Glutamatergic neuron (in vitro differentiated cells): ENCODE measurements around the gene FCN2. TPM values are rescaled to one million over a fixed set of nuclear protein-coding genes. Genes with fewer than 3 reads are reported as not detected.

Experiments used
- DNase-seq: peaks from one replicate; pipeline ENCODE4 v3.0.0; 2022
- H3K27ac Mint-ChIP-seq: one replicate; pipeline ENCODE4 v1.8.0; 2020; ENCODE audit warnings: mild to moderate bottlenecking, mixed read lengths, inconsistent platforms; ENCODE audit not compliant: unreplicated experiment
- H3K27me3 Mint-ChIP-seq: one replicate; pipeline ENCODE4 v1.8.0; 2020; ENCODE audit warnings: mild to moderate bottlenecking, moderate library complexity, mixed read lengths, inconsistent platforms; ENCODE audit not compliant: unreplicated experiment
- H3K36me3 Mint-ChIP-seq: one replicate; pipeline ENCODE4 v1.8.0; 2020; ENCODE audit warnings: mild to moderate bottlenecking, mixed read lengths, inconsistent platforms; ENCODE audit not compliant: unreplicated experiment
- H3K4me1 Mint-ChIP-seq: one replicate; pipeline ENCODE4 v1.8.0; 2020; ENCODE audit warnings: mild to moderate bottlenecking, low read depth, mixed read lengths, inconsistent platforms; ENCODE audit not compliant: unreplicated experiment
- H3K4me3 Mint-ChIP-seq: one replicate; pipeline ENCODE4 v1.8.0; 2020; ENCODE audit warnings: mild to moderate bottlenecking, mixed read lengths, inconsistent platforms; ENCODE audit not compliant: unreplicated experiment
- H3K9me3 Mint-ChIP-seq: one replicate; pipeline ENCODE4 v1.8.0; 2020; ENCODE audit warnings: mild to moderate bottlenecking, moderate library complexity, mixed read lengths, inconsistent platforms; ENCODE audit not compliant: unreplicated experiment
- CTCF ChIP-seq: fragments of 200-600 bp; sonication (generic); IDR thresholded peaks from one replicate; pipeline ENCODE4 v1.5.0; 2021; ENCODE audit not compliant: partially characterized antibody, unreplicated experiment
- total RNA-seq: library from RNA; stranded (reverse); fragmentation: NEBNext Ultra II Directional; extraction: Animal tissue kit (Norgen Biotek cat#: 25700); gene quantifications from one replicate; pipeline ENCODE4 v1.2.1, GENCODE V29; 2021; ENCODE audit not compliant: unreplicated experiment

The FCN2 gene
- total RNA-seq, 1 donor from 2014 or later, result not detected

DNA sequence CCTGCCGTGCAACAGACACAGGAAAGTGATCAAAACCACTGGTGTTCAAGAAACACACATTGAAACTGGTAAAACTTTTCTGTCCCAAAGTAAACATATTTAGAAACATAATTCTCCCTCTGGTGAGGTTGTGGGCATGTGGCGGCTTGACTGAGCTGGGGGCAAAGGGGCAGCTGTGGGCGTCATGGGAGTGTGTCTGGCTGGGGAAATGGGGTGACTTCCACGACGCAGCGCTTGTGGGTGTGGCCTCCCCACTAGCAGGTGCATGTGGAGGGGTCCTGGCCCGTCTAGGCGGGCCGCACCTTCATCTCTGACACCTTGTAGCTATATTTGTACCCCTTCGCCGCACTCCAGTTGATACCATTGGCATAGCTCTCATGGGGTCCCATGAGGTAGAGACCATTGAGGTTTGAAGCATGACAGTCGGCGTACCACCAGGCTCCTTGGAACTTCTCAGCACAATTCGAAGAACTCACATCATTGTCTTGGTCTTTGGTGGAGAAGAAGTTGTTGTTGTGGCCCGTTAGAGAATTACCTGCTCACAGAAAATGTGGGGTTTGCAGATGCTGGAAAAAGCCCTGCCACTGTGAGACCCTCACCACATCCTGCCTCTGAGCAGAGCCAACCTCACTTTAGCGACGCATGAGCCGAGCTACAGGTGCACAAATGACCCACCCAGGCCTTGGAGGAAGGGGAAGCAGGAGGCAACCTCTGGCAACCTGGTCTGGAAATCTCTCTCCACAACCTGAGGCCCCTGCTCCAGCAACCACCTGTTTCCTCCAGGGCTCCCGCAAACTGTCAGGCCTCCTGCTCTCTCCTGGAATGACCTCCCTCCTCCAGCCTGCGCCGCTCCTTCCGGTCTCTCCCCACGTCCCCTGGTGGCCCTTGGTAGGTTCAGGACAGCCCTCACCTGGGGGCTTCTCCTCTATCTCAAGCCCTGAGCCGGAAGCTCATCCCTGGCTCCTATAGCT is 29.2 kb downstream of the FCN2 start:
- no peak overlapping the region for H3K27ac Mint-ChIP-seq
- no peak for TF ChIP-seq CTCF
- H3K9me3 Mint-ChIP-seq, result peaks cover 5% of the 10 kb centered on the region
- no peak for DNase-seq
- H3K36me3 Mint-ChIP-seq, result no peaks in the 10 kb centered on the region
- H3K27me3 Mint-ChIP-seq, result peaks cover 5% of the 10 kb centered on the region
- peaks cover 6% of the 10 kb centered on the region for H3K4me1 Mint-ChIP-seq
- no peak overlapping the region for H3K4me3 Mint-ChIP-seq

DNA sequence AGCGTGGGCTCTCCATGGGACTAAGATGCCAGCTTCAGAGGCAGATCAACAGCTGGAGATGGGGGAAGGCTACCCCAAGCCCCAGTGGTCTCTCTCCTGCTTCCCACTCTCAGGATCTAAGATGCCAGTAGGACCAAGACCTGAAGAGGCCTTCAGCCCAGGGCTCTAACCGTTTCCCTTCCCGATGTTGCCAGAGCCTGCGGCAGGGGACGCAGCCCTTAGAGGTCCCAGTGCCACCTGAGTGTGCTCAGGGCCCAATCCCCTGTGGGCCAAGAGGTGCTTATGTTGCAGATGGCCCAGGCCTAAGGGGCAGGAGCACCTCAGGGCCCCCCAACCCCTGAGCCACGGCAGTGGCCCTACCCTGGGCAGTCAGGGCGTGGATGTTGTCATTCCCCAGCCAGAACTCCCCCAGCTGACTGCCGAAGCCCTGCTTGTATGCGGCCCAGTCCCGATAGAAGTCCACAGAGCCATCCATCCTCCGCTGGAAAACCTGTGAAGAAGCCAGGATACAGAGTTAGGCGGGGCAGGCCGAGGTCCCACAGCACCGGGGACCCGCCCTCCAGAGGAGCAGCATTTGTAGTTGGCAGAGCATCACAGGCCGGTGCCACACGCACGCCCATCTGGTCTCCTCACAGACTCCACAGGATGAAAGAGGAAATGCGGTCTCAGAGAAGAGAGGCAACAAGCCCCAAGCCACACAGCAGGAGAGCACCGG is 31.7 kb downstream of the FCN2 start:
- H3K27me3 Mint-ChIP-seq, result peaks cover 5% of the 10 kb centered on the region
- peaks cover 6% of the 10 kb centered on the region for H3K4me1 Mint-ChIP-seq
- H3K4me3 Mint-ChIP-seq, result no peak overlapping the region
- H3K27ac Mint-ChIP-seq, result no peak overlapping the region
- no peaks in the 10 kb centered on the region for H3K36me3 Mint-ChIP-seq
- DNase-seq, result no peak
- peaks cover 5% of the 10 kb centered on the region for H3K9me3 Mint-ChIP-seq
- TF ChIP-seq CTCF, result no peak

- peaks cover 6% of the 10 kb centered on the region for H3K4me1 Mint-ChIP-seq
- H3K27ac Mint-ChIP-seq, result no peak overlapping the region
- DNase-seq, result no peak
- H3K27me3 Mint-ChIP-seq, result peaks cover 5% of the 10 kb centered on the region
- no peak overlapping the region for H3K4me3 Mint-ChIP-seq
- peaks cover under 1% of the 10 kb centered on the region for H3K36me3 Mint-ChIP-seq
- TF ChIP-seq CTCF, result no peak
- H3K9me3 Mint-ChIP-seq, result peaks cover 7% of the 10 kb centered on the region
Measured at GRCh38 chr9:134913041-134913712, 32.6 kb downstream of the FCN2 start.

- H3K27me3 Mint-ChIP-seq, result peaks cover 5% of the 10 kb centered on the region
- no peak overlapping the region for H3K27ac Mint-ChIP-seq
- H3K4me1 Mint-ChIP-seq, result peaks cover 6% of the 10 kb centered on the region
- peaks cover 11% of the 10 kb centered on the region for H3K9me3 Mint-ChIP-seq
- H3K4me3 Mint-ChIP-seq, result no peak overlapping the region
- TF ChIP-seq CTCF, result no peak
- no peak for DNase-seq
- H3K36me3 Mint-ChIP-seq, result peaks cover 7% of the 10 kb centered on the region
Measured at GRCh38 chr9:134913713-134914500, 33.3 kb downstream of the FCN2 start.
